SK-N-SH (cell line): ENCODE results near the gene TBC1D1. TPM values are rescaled to one million over a fixed set of nuclear protein-coding genes. Genes with fewer than 3 reads are reported as not detected.

Source experiments
- CTCF ChIA-PET: fragments of 300-600, 350-600 bp; formaldehyde crosslinking; extraction: SDS; loops from one replicate; lab custom pipeline; 2021; lab: Yijun Ruan, JAX
- POLR2A ChIA-PET: fragments of 350-600 bp; sonication (Branson Sonifier 250); formaldehyde crosslinking; extraction: SDS; loops from one replicate; lab custom pipeline; 2020; ENCODE audit warnings: antibody characterized with exemption, inconsistent platforms; lab: Yijun Ruan, JAX
- DNase-seq: peaks from one replicate; pipeline ENCODE4 v3.0.0; 2012
- H2AFZ ChIP-seq: fragments of 200-600 bp; sonication (generic); 2 replicates; pipeline ENCODE4 v1.8.1; 2016; ENCODE audit warnings: antibody characterized with exemption, mild to moderate bottlenecking, low read depth
- H3F3A ChIP-seq: fragments of 200-600 bp; sonication (generic); replicated peaks from 2 replicates; pipeline ENCODE3; 2016; ENCODE audit warnings: antibody characterized with exemption, mild to moderate bottlenecking; ENCODE audit not compliant: insufficient read depth
- H3K27ac ChIP-seq, 2 experiments: fragments of 200-500 bp in 1 of 2; fragments of 200-600 bp in 1 of 2; sonication (Bioruptor generic) in 1 of 2; sonication (generic), shearing (Covaris generic) in 1 of 2; 2 replicates each; pipeline versions ENCODE4 v1.5.1 to v1.6.1; 2014 to 2016; ENCODE audit warnings: low read depth in 2 of 2, inconsistent platforms in 1 of 2, low read length in 1 of 2, mild to moderate bottlenecking in 1 of 2, mixed read lengths in 1 of 2
- H3K27me3 ChIP-seq: fragments of 200-600 bp; sonication (generic), shearing (Covaris generic); 2 replicates; pipeline ENCODE4 v1.6.1; 2016; ENCODE audit warnings: mixed run types; ENCODE audit not compliant: insufficient read depth
- H3K36me3 ChIP-seq, 2 experiments: fragments of 200-500 bp in 1 of 2; fragments of 200-600 bp in 1 of 2; sonication (Bioruptor generic) in 1 of 2; sonication (generic) in 1 of 2; replicated peaks in 1 of 2; 2 replicates each; pipeline versions ENCODE3 to v1.5.1; 2014 to 2016; ENCODE audit warnings: low read length in 1 of 2, mild to moderate bottlenecking in 1 of 2; ENCODE audit not compliant: insufficient read depth in 2 of 2, control insufficient read depth in 1 of 2
- H3K4me1 ChIP-seq, 2 experiments: fragments of 200-500 bp in 1 of 2; fragments of 200-600 bp in 1 of 2; sonication (Bioruptor generic) in 1 of 2; sonication (generic), shearing (Covaris generic) in 1 of 2; 2 replicates each; pipeline versions ENCODE4 v1.5.1 to v1.6.1; 2014 to 2016; ENCODE audit warnings: low read depth in 1 of 2, low read length in 1 of 2, mixed run types in 1 of 2; ENCODE audit not compliant: insufficient read depth in 2 of 2, control insufficient read depth in 1 of 2
- H3K4me2 ChIP-seq: fragments of 200-600 bp; sonication (generic), shearing (Covaris generic); 2 replicates; pipeline ENCODE4 v1.6.1; 2017; ENCODE audit warnings: mixed run types
- H3K4me3 ChIP-seq, 2 experiments: fragments of 200-500 bp in 1 of 2; fragments of 200-600 bp in 1 of 2; sonication (Bioruptor generic) in 1 of 2; sonication (generic), shearing (Covaris generic) in 1 of 2; 2 replicates each; pipeline versions ENCODE4 v1.5.1 to v1.8.1; 2014 to 2016; ENCODE audit warnings: low read depth in 2 of 2, inconsistent platforms in 1 of 2, low read length in 1 of 2, mild to moderate bottlenecking in 1 of 2, mixed read lengths in 1 of 2, moderate library complexity in 1 of 2
- H3K79me2 ChIP-seq: fragments of 200-600 bp; sonication (generic); 2 replicates; pipeline ENCODE4 v1.8.1; 2017; ENCODE audit warnings: mild to moderate bottlenecking; ENCODE audit not compliant: insufficient read depth
- H3K9ac ChIP-seq: fragments of 200-600 bp; sonication (generic); 2 replicates; pipeline ENCODE4 v1.6.1; 2017; ENCODE audit warnings: mixed run types
- H3K9me2 ChIP-seq: fragments of 200-600 bp; sonication (generic); 2 replicates; pipeline ENCODE4 v1.6.1; 2017; ENCODE audit warnings: mixed run types
- H3K9me3 ChIP-seq: fragments of 200-600 bp; sonication (generic); 2 replicates; pipeline ENCODE4 v1.6.1; 2017; ENCODE audit warnings: mixed run types, mild to moderate bottlenecking, moderate library complexity
- H4K20me1 ChIP-seq: fragments of 200-600 bp; sonication (generic); 2 replicates; pipeline ENCODE4 v1.6.1; 2017; ENCODE audit warnings: mild to moderate bottlenecking, mixed run types; ENCODE audit not compliant: insufficient read depth
- EZH2phosphoT487 ChIP-seq: fragments of 200-600 bp; sonication (generic); IDR thresholded peaks from 2 replicates; pipeline ENCODE4 v1.6.1; 2017; ENCODE audit warnings: low read depth, mixed run types, mild to moderate bottlenecking, antibody characterized with exemption, moderate library complexity, borderline replicate concordance
- FOXJ3 ChIP-seq: sonication (generic); formaldehyde crosslinking; IDR thresholded peaks from 2 replicates; pipeline ENCODE4 v1.5.1; 2020; ENCODE audit warnings: mild to moderate bottlenecking, missing genetic modification reagents
- FOXM1 ChIP-seq: IDR thresholded peaks from 2 replicates; pipeline ENCODE4 v1.4.0; 2012; ENCODE audit warnings: low read depth, mild to moderate bottlenecking
- JUND ChIP-seq: IDR thresholded peaks from 2 replicates; pipeline ENCODE4 v1.4.0; 2012
- MXI1 ChIP-seq: IDR thresholded peaks from 2 replicates; pipeline ENCODE4 v1.6.1; 2012; ENCODE audit warnings: mild to moderate bottlenecking, low read depth, low read length, improper control_type of control experiment
- POLR2AphosphoS5 ChIP-seq: IDR thresholded peaks from 2 replicates; pipeline ENCODE4 v1.6.1; 2012; ENCODE audit warnings: low read depth, low read length
- RCOR1 ChIP-seq: fragments of 150-350 bp; IDR thresholded peaks from 2 replicates; pipeline ENCODE4 v1.6.1; 2017; ENCODE audit warnings: antibody characterized with exemption, low read length
- RFX5 ChIP-seq: IDR thresholded peaks from 2 replicates; pipeline ENCODE4 v1.6.1; 2012; ENCODE audit warnings: mild to moderate bottlenecking, improper control_type of control experiment, low read length
- SMC3 ChIP-seq: IDR thresholded peaks from 2 replicates; pipeline ENCODE4 v1.6.1; 2012; ENCODE audit warnings: low read depth, low read length, improper control_type of control experiment
- TEAD4 ChIP-seq: IDR thresholded peaks from 2 replicates; pipeline ENCODE4 v1.4.0; 2012; ENCODE audit warnings: mild to moderate bottlenecking, borderline replicate concordance; ENCODE audit not compliant: insufficient read depth
- ZBTB33 ChIP-seq: IDR thresholded peaks from 2 replicates; pipeline ENCODE4 v1.4.0; 2012; ENCODE audit warnings: low read depth, borderline replicate concordance
- WGBS: methylation state at CpG from one replicate; pipeline ENCODE4 v1.1.6; 2017; ENCODE audit warnings: low lambda C conversion rate; 5-methylcytosine and 5-hydroxymethylcytosine counted together
- polyA plus RNA-seq, 3 experiments: library from polyadenylated mRNA; depleted of rRNA; stranded (reverse); fragments of >200 nt; gene quantifications; 2 replicates each; pipeline ENCODE4 v1.2.3, GENCODE V29; 2012
- TF ChIP-seq, protein P1 (sequence below): IDR thresholded peaks from 2 replicates; pipeline ENCODE4 v1.4.0; 2012; ENCODE audit warnings: low read depth, borderline replicate concordance
- TF ChIP-seq, protein P2 (sequence below): fragments of 150-350 bp; IDR thresholded peaks from 2 replicates; pipeline ENCODE4 v1.6.1; 2017; ENCODE audit warnings: antibody characterized with exemption, low read length, low read depth, borderline replicate concordance
- TF ChIP-seq, protein P3 (sequence below): fragments of 150-350 bp; IDR thresholded peaks from 2 replicates; pipeline ENCODE4 v1.6.1; 2016; ENCODE audit warnings: mild to moderate bottlenecking, low read depth, low read length

Gene TBC1D1
- polyA plus RNA-seq, 1 of the 3 experiments (the other 2 are of a cell fraction): 29.8 TPM

DNA sequence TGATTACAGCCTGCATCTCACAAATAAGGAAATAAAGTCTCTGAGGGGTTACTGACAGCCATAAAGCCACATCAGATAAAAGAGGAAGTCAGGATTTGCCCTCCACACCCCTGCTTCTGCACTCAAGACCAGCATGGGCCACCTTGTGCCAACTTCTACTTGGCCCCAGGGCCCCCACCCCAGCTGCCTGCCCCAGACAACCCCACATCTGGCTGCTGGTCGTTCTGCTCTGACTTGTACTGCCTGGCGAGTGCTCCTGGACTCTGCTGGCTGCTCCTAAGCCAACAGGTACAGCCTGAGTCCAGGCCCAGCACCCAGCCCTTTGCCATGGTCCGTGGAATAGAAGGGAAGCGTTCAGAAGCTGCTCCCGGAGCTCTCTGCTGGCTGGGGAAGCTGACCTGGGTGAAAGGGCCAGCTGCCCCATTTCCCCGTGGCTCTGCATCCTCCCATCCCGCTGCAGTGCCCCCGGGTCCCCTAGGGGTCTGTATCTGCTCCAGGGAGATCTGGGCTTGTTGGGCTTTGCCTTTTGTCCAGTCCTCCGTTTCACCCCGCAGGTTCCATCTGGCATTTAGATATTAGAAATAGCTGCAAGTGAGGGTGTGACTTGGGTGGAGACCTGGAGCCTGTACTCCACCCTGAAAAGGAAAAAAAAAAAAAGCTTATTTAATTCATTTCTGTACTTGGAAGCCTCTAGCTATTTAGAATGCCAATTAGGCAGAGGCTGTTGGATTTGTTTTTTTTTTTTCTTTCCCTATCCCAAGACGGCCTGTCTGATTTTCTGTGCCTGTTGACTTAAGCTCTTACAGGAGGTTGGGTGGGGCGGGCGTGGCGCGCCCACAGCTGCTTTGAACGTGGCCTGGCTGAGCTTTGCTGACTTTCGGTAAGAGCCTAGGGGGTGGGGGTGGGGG, 264.1 kb downstream of the TBC1D1 start (continued):
- TF ChIP-seq SMC3 (no peak), EZH2phosphoT487 (no peak)
- TF ChIP-seq, protein P1, sequence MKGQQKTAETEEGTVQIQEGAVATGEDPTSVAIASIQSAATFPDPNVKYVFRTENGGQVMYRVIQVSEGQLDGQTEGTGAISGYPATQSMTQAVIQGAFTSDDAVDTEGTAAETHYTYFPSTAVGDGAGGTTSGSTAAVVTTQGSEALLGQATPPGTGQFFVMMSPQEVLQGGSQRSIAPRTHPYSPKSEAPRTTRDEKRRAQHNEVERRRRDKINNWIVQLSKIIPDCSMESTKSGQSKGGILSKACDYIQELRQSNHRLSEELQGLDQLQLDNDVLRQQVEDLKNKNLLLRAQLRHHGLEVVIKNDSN: no peak

GRCh38 chr4:38155589-38156294, 264.9 kb downstream of the TBC1D1 start:
- H3K4me3 ChIP-seq: no peak overlapping the region
- H4K20me1 ChIP-seq: no peaks in the 10 kb centered on the region
- ChIA-PET CTCF (interaction anchor here (1.6 kb wide), 1 partner anchor 24 kb away, joined by 7 read pairs; no protein-coding TSS in a partner anchor), POLR2A (interaction anchor here (0.6 kb wide), 1 partner anchor 41 kb away, joined by 3 read pairs; no protein-coding TSS in a partner anchor)
- peaks cover 16% of the 10 kb centered on the region for H3F3A ChIP-seq
- no peaks in the 10 kb centered on the region for H3K79me2 ChIP-seq
- no peaks in the 10 kb centered on the region for H3K36me3 ChIP-seq
- no peak overlapping the region for H2AFZ ChIP-seq
- peaks cover 4 to 14% of the 10 kb centered on the region in 2 experiments; a peak in 3 of 4 replicates for H3K4me1 ChIP-seq
- no peaks in the 10 kb centered on the region for H3K9me2 ChIP-seq
- H3K9me3 ChIP-seq: no peaks in the 10 kb centered on the region
- TF ChIP-seq POLR2AphosphoS5 (no peak), JUND (no peak), FOXM1 (no peak), SMC3 (no peak), FOXJ3 (CRISPR knock-in tag) (no peak), ZBTB33 (no peak), RCOR1 (no peak), TEAD4 (no peak), RFX5 (no peak), MXI1 (no peak)
- TF ChIP-seq, protein P2, sequence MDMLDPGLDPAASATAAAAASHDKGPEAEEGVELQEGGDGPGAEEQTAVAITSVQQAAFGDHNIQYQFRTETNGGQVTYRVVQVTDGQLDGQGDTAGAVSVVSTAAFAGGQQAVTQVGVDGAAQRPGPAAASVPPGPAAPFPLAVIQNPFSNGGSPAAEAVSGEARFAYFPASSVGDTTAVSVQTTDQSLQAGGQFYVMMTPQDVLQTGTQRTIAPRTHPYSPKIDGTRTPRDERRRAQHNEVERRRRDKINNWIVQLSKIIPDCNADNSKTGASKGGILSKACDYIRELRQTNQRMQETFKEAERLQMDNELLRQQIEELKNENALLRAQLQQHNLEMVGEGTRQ: no peak
- TF ChIP-seq, protein P3, sequence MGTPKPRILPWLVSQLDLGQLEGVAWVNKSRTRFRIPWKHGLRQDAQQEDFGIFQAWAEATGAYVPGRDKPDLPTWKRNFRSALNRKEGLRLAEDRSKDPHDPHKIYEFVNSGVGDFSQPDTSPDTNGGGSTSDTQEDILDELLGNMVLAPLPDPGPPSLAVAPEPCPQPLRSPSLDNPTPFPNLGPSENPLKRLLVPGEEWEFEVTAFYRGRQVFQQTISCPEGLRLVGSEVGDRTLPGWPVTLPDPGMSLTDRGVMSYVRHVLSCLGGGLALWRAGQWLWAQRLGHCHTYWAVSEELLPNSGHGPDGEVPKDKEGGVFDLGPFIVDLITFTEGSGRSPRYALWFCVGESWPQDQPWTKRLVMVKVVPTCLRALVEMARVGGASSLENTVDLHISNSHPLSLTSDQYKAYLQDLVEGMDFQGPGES: no peak
- H3K9ac ChIP-seq: no peak overlapping the region
- H3K27ac ChIP-seq: no peak overlapping the region
- H3K27me3 ChIP-seq: no peaks in the 10 kb centered on the region
- no peak for DNase-seq
- WGBS: 91% methylated on average over 7 of the region's 7 CpGs
- H3K4me2 ChIP-seq: no peak overlapping the region
